Measurements from ENCODE around the gene ADAMTSL1. TPM values are rescaled to one million over a fixed set of nuclear protein-coding genes. Genes with fewer than 3 reads are reported as not detected.

The ADAMTSL1 gene
- polyA plus RNA-seq, 2 of the 4 experiments (the other 2 are of a cell fraction) = 0.03 TPM; not detected in 1

DNA sequence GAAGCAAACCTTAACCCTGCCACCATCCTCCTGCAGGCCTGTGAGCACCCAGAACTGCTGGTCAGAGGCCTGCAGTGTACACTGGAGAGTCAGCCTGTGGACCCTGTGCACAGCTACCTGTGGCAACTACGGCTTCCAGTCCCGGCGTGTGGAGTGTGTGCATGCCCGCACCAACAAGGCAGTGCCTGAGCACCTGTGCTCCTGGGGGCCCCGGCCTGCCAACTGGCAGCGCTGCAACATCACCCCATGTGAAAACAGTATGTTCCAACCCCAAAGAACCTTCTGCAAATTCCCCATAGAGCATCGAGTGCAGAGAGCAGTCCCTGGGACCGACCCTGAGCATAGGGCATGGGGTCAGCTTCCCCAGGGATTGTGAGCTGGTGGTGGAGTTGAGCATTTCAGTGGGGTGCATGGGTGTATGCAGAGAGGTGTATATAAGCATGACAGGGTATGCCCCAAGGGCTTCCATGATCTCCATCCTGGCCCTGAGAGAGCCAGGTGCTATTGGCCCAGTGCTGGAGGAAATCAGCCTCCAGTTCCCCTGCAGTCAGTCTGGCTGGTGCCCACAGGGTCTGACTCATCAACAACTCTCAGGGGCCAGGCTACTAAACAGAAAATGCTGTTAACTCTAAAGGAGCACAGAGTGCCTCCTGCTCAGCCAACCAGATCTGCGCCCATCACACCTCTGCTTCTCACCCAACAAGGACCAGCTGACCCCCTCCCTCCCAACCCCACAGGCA is 432.9 kb downstream of the ADAMTSL1 start (continued):
- TF ChIP-seq CBX2 (IDR thresholded peaks at IDR 0.05; ENCODE audit: borderline replicate concordance, low read depth) (no peak), HDAC2 (IDR thresholded peaks at IDR 0.05) (no peak), CEBPB (IDR thresholded peaks at IDR 0.05) (no peak), ESRRA (IDR thresholded peaks at IDR 0.05; ENCODE audit: borderline replicate concordance, low read length) (no peak)
- TF ChIP-seq, protein P1, sequence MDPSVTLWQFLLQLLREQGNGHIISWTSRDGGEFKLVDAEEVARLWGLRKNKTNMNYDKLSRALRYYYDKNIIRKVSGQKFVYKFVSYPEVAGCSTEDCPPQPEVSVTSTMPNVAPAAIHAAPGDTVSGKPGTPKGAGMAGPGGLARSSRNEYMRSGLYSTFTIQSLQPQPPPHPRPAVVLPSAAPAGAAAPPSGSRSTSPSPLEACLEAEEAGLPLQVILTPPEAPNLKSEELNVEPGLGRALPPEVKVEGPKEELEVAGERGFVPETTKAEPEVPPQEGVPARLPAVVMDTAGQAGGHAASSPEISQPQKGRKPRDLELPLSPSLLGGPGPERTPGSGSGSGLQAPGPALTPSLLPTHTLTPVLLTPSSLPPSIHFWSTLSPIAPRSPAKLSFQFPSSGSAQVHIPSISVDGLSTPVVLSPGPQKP (IDR thresholded peaks at IDR 0.05; ENCODE audit: low read depth, low read length) = no peak

DNA sequence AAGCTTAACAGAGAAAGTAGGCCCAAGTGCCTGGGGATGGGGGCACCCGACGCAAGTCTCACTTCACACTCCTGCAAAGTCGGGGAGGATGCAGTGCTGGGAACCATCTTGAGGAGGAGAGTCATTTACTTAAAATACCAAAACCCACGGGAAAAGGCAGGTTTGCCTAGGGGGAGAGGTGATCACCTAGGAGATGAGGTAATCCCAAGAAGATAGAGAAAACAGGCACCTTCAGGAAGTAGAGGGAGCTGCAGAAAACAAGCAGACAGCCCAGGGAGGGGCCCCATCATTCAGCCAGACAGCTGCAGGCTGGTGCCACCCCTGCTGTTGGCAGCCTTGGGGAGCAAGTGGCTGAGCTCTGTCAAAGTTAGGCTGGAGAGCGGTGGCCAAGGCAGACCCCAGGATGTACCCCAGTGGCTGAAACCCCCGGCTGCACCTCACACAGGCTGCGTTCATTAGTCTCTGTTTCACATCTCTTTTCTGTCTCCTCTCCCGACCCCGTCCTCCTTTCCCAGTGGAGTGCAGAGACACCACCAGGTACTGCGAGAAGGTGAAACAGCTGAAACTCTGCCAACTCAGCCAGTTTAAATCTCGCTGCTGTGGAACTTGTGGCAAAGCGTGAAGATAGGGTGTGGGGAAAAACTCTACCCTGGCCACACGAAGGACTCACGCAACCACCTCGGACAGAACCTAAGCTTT is 434.1 kb downstream of the ADAMTSL1 start:
- H3K27ac ChIP-seq = no peak overlapping the region
- ATAC-seq = no peak
- ChIA-PET CTCF (no interaction called here), POLR2A (no interaction called here)
- 45% methylated on average over 15 of the region's 15 CpGs for WGBS (ENCODE audit: missing lambda C conversion rate)
- H3K4me1 ChIP-seq = no peaks in the 10 kb centered on the region
- no peak for FAIRE-seq
- H3K4me2 ChIP-seq = no peak overlapping the region
- TF ChIP-seq BHLHE40 (IDR thresholded peaks at IDR 0.05; ENCODE audit: low read depth, low read length) (no peak), EHMT2 (IDR thresholded peaks at IDR 0.05; ENCODE audit: low read depth) (no peak), POLR2AphosphoS2 (conservative IDR thresholded peaks at IDR 0.05; ENCODE audit: low read length) (no peak), HOXA7 (CRISPR knock-in tag; IDR thresholded peaks at IDR 0.05) (no peak), CHD2 (IDR thresholded peaks at IDR 0.05; ENCODE audit: low read length, partially characterized antibody) (no peak)
- DNase-seq (ENCODE audit: low read depth in 1 of 2, low spot score in 1 of 2) = no peak
- no peaks in the 10 kb centered on the region for H3K9me3 ChIP-seq
- H3K4me3 ChIP-seq = no peak overlapping the region

DNA sequence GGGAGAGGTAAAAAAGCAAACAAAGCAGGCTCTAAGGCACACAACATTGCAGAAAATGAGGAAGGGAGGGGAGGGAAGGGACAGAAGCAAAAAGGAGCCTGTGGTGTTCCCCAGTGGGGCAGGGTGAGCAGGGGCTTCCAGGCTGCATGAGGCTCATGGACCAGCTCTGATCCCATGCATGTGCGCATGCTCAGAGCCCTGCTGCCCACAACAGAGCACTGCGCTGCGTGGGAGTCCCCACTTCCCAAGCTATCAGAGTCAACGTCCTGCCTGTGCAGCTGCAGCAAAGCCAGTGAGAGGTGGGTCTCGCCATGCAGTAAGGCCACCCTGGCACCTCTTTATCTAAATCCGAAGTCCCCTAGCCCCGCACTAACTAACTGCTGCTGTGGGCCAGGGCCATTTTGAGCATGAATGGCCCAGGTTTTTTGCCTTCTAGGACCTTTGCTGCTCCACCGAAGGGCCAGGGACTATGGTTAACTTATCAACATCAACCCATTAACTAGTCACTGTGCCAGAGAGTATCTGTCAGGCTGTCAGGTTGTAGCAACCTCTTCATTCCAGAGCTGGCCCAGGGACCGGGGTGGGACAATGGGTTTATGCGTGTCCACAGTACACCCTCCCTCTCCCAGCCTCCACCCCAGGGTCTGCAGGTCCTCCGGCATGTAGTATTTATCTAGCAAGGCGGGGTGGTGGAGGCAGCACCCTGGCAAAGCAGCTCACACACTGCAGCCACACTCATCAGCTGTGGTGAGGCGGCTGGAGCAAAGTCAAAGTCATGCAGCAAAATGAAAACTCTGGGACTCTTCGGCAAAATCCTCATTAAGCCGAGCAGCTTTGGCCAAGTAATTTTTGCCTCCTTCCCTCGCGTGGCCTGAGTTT is 435.4 kb downstream of the ADAMTSL1 start:
- ATAC-seq (peak in 1 of 2 experiments; percentile 47; a peak in 1 of 6 replicates), DNase-seq (ENCODE audit: low read depth in 1 of 2, low spot score in 1 of 2) (no peak), FAIRE-seq (no peak)
- Histone ChIP-seq H3K4me1 (no peaks in the 10 kb centered on the region), H3K4me3 (no peak overlapping the region), H3K27ac (no peak overlapping the region), H3K4me2 (no peak overlapping the region), H3K9me3 (no peaks in the 10 kb centered on the region)
- CTCF ChIA-PET = no interaction called here
- POLR2A ChIA-PET = no interaction called here
- TF ChIP-seq, protein P2, sequence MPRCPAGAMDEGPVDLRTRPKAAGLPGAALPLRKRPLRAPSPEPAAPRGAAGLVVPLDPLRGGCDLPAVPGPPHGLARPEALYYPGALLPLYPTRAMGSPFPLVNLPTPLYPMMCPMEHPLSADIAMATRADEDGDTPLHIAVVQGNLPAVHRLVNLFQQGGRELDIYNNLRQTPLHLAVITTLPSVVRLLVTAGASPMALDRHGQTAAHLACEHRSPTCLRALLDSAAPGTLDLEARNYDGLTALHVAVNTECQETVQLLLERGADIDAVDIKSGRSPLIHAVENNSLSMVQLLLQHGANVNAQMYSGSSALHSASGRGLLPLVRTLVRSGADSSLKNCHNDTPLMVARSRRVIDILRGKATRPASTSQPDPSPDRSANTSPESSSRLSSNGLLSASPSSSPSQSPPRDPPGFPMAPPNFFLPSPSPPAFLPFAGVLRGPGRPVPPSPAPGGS (IDR thresholded peaks at IDR 0.05) = no peak
- TF ChIP-seq RAD21 (conservative IDR thresholded peaks at IDR 0.05 in 1 of 2, IDR thresholded peaks at IDR 0.05 in 1 of 2) (no peak), KDM1A (IDR thresholded peaks at IDR 0.05; ENCODE audit: low read depth) (no peak), FOSL2 (IDR thresholded peaks at IDR 0.05) (no peak), FOSL2 (CRISPR knock-in tag; IDR thresholded peaks at IDR 0.05) (no peak), HOXB5 (CRISPR knock-in tag; IDR thresholded peaks at IDR 0.05) (no peak), HOXB13 (CRISPR knock-in tag; IDR thresholded peaks at IDR 0.05; ENCODE audit: low read depth) (no peak)
- WGBS (ENCODE audit: missing lambda C conversion rate) = 42% methylated on average over 17 of the region's 17 CpGs
